Measurements from ENCODE around the gene SAMD8. TPM values are rescaled to one million over a fixed set of nuclear protein-coding genes. Genes with fewer than 3 reads are reported as not detected.

SAMD8 gene
- total and polyA plus RNA-seq, 3 donors from 2014 or later = 45.0 to 66.3 (median 55.3) TPM

Other genes starting within 250 kb of the SAMD8 start
- gene VDAC2, start 99.1 kb downstream of the SAMD8 start, total RNA-seq = 100 to 1,000 TPM; 105 to 111 TPM
- 234 TPM for gene VDAC2, start 99.1 kb downstream of the SAMD8 start, polyA plus RNA-seq (ENCODE audit: insufficient read depth, low read depth, low replicate concordance)
- 10 to 100 TPM; 18.8 to 22.8 TPM for gene COMTD1, start 124.3 kb downstream of the SAMD8 start, total RNA-seq
- 8.1 TPM for gene COMTD1, start 124.3 kb downstream of the SAMD8 start, polyA plus RNA-seq (ENCODE audit: insufficient read depth, low read depth, low replicate concordance)